Muscle of arm (tissue), 12 donors: ENCODE measurements around the gene WDR74. TPM values are rescaled to one million over a fixed set of nuclear protein-coding genes. Genes with fewer than 3 reads are reported as not detected.

Experiments used
- DNase-seq: peaks from one replicate; pipeline ENCODE4 v3.0.0-alpha.2; 2013
- polyA plus RNA-seq, 12 donors: library from polyadenylated mRNA; unstranded; fragments of 120-200 nt; gene quantifications; one replicate each; pipeline ENCODE4 v1.2.1, GENCODE V29; 2013; ENCODE audit not compliant: insufficient read length in 12 of 12

WDR74 gene
- polyA plus RNA-seq, 12 donors: 19.1 to 36.6 (median 30.7) TPM; not detected in 1

GRCh38 chr11:62804310-62805075 lies 34.9 kb downstream of the WDR74 start:
- peak; percentile 18 for DNase-seq

GRCh38 chr11:62801071-62801470 lies 38.3 kb downstream of the WDR74 start:
- DNase-seq: no peak

GRCh38 chr11:62799486-62799885 lies 39.9 kb downstream of the WDR74 start:
- DNase-seq: no peak

GRCh38 chr11:62796281-62796680 lies 43.1 kb downstream of the WDR74 start:
- no peak for DNase-seq

GRCh38 chr11:62794201-62794775 lies 45.1 kb downstream of the WDR74 start:
- no peak for DNase-seq

- DNase-seq: no peak
These were observed 47.2 kb downstream of the WDR74 start for GRCh38 chr11:62792202-62792575.

GRCh38 chr11:62791501-62792201 lies 47.7 kb downstream of the WDR74 start, which contains the start of gene TMEM223:
Gene TMEM223, minus strand, starts transcription at chr11:62792006. Its CDS starts 12 bp downstream, at chr11:62791994.
- peak; percentile 89 for DNase-seq

GRCh38 chr11:62789576-62789975 lies 49.8 kb downstream of the WDR74 start:
- DNase-seq: no peak

GRCh38 chr11:62788991-62789390 lies 50.4 kb downstream of the WDR74 start:
- DNase-seq: no peak

- peak; percentile 99 for DNase-seq
These were observed 52.2 kb downstream of the WDR74 start, which contains the start of gene TMEM179B for GRCh38 chr11:62787005-62787759. Gene TMEM179B, plus strand, starts transcription at chr11:62787402. Its CDS starts 30 bp downstream, at chr11:62787432.

GRCh38 chr11:62786318-62787004 lies 52.9 kb downstream of the WDR74 start:
- peak; percentile 92 for DNase-seq

Other genes with a start within 250 kb of the WDR74 start
- 10 to 100 TPM in 10 of 12 donors, 1 to 10 TPM in 1, not detected in 1; 7.8 to 17.4 (median 14.4) TPM for gene TUT1, start 248.1 kb downstream of the WDR74 start, polyA plus RNA-seq
- gene MTA2, start 237.7 kb downstream of the WDR74 start, polyA plus RNA-seq: 100 to 1,000 TPM in 1 of 12 donors, 10 to 100 TPM in 11; 29.1 to 168 (median 45.1) TPM
- gene EML3, start 226.8 kb downstream of the WDR74 start, polyA plus RNA-seq: 10 to 100 TPM in 11 of 12 donors, not detected in 1; 12.1 to 35.5 (median 16.2) TPM
- gene ROM1, start 226.3 kb downstream of the WDR74 start, polyA plus RNA-seq: 1 to 10 TPM in 9 of 12 donors, under 1 TPM in 1, not detected in 2; 0.87 to 3.2 (median 1.6) TPM
- 10 to 100 TPM in 11 of 12 donors, not detected in 1; 13.2 to 40.2 (median 15.7) TPM for gene B3GAT3, start 217.6 kb downstream of the WDR74 start, polyA plus RNA-seq
- gene GANAB, start 193.0 kb downstream of the WDR74 start, polyA plus RNA-seq: 100 to 1,000 TPM; 131 to 283 (median 176) TPM
- 10 to 100 TPM in 7 of 12 donors, 1 to 10 TPM in 4, not detected in 1; 8.0 to 13.0 (median 10.7) TPM for gene INTS5, start 186.3 kb downstream of the WDR74 start, polyA plus RNA-seq
- 10 to 100 TPM in 11 of 12 donors, not detected in 1; 27.4 to 66.5 (median 34.9) TPM for gene C11orf98, start 174.4 kb downstream of the WDR74 start, polyA plus RNA-seq
- 1 to 10 TPM in 10 of 12 donors, not detected in 2; 2.3 to 3.6 (median 2.8) TPM for gene CSKMT, start 174.3 kb downstream of the WDR74 start, polyA plus RNA-seq
- gene UQCC3, start 167.9 kb downstream of the WDR74 start, polyA plus RNA-seq: 1 to 10 TPM in 10 of 12 donors, not detected in 2; 4.2 to 6.5 (median 4.7) TPM
- gene LBHD1, start 167.3 kb downstream of the WDR74 start, polyA plus RNA-seq: 1 to 10 TPM in 11 of 12 donors, not detected in 1; 3.3 to 9.5 (median 6.4) TPM
- gene UBXN1, start 160.5 kb downstream of the WDR74 start, polyA plus RNA-seq: 100 to 1,000 TPM in 11 of 12 donors, not detected in 1; 110 to 172 (median 124) TPM
- gene LRRN4CL, start 150.1 kb downstream of the WDR74 start, polyA plus RNA-seq: 10 to 100 TPM in 11 of 12 donors, not detected in 1; 13.6 to 31.1 (median 17.5) TPM
- gene BSCL2, start 132.2 kb downstream of the WDR74 start, polyA plus RNA-seq: 10 to 100 TPM in 11 of 12 donors, not detected in 1; 16.3 to 71.7 (median 23.7) TPM
- gene GNG3, start 131.9 kb downstream of the WDR74 start, polyA plus RNA-seq: 1 to 10 TPM in 1 of 12 donors, under 1 TPM in 8, not detected in 3; 0.34 to 1.2 (median 0.70) TPM
- gene HNRNPUL2, start 112.1 kb downstream of the WDR74 start, polyA plus RNA-seq: 10 to 100 TPM in 11 of 12 donors, not detected in 1; 40.6 to 57.1 (median 49.4) TPM
- 10 to 100 TPM in 11 of 12 donors, not detected in 1; 26.5 to 59.9 (median 30.2) TPM for gene TTC9C, start 111.1 kb downstream of the WDR74 start, polyA plus RNA-seq
- 1 to 10 TPM in 10 of 12 donors, not detected in 2; 3.1 to 5.1 (median 4.2) TPM for gene ZBTB3, start 85.4 kb downstream of the WDR74 start, polyA plus RNA-seq
- gene POLR2G, start 78.0 kb downstream of the WDR74 start, polyA plus RNA-seq: 100 to 1,000 TPM in 2 of 12 donors, 10 to 100 TPM in 9, not detected in 1; 60.7 to 102 (median 88.3) TPM
- 10 to 100 TPM in 11 of 12 donors, not detected in 1; 11.8 to 67.7 (median 14.6) TPM for gene TAF6L, start 68.2 kb downstream of the WDR74 start, polyA plus RNA-seq
- 10 to 100 TPM in 11 of 12 donors, not detected in 1; 25.7 to 41.4 (median 28.8) TPM for gene TMEM179B, start 52.2 kb downstream of the WDR74 start, polyA plus RNA-seq
- 10 to 100 TPM in 10 of 12 donors, not detected in 2; 11.9 to 16.9 (median 15.1) TPM for gene TMEM223, start 47.6 kb downstream of the WDR74 start, polyA plus RNA-seq
- 100 to 1,000 TPM in 1 of 12 donors, 10 to 100 TPM in 10, not detected in 1; 55.0 to 132 (median 69.9) TPM for gene NXF1, start 34.1 kb downstream of the WDR74 start, polyA plus RNA-seq
- 10 to 100 TPM in 11 of 12 donors, not detected in 1; 29.8 to 50.9 (median 34.3) TPM for gene STX5, start 7.5 kb downstream of the WDR74 start, polyA plus RNA-seq
- under 1 TPM in 2 of 12 donors, not detected in 10; 0.42 to 0.80 TPM for gene TEX54, start 6.7 kb downstream of the WDR74 start, polyA plus RNA-seq
- gene SLC3A2, start 41.3 kb upstream of the WDR74 start, polyA plus RNA-seq: 100 to 1,000 TPM in 1 of 12 donors, 10 to 100 TPM in 10, not detected in 1; 32.8 to 132 (median 44.9) TPM
- gene CHRM1, start 81.8 kb upstream of the WDR74 start, polyA plus RNA-seq: 1 to 10 TPM in 1 of 12 donors, under 1 TPM in 2, not detected in 9; 0.08 to 1.1 (median 0.48) TPM
- gene SLC22A6, start 145.4 kb upstream of the WDR74 start, polyA plus RNA-seq: under 1 TPM in 3 of 12 donors, not detected in 9; 0.11 to 0.27 (median 0.15) TPM
- gene SLC22A8, start 176.3 kb upstream of the WDR74 start, polyA plus RNA-seq: under 1 TPM in 2 of 12 donors, not detected in 10; 0.18 to 0.56 TPM